GM19099 (cell line): ENCODE measurements around the gene PCID2.
A peak's percentile ranks its signal among the peaks of the same experiment; 100 is the strongest.

ENCODE experiments used
- POLR2A ChIP-seq: IDR thresholded peaks from 3 replicates; pipeline ENCODE4 v1.6.1; 2011; ENCODE audit warnings: low read depth; ENCODE audit not compliant: insufficient read length; ENCODE audit errors: extremely low read depth

The PCID2 gene

DNA sequence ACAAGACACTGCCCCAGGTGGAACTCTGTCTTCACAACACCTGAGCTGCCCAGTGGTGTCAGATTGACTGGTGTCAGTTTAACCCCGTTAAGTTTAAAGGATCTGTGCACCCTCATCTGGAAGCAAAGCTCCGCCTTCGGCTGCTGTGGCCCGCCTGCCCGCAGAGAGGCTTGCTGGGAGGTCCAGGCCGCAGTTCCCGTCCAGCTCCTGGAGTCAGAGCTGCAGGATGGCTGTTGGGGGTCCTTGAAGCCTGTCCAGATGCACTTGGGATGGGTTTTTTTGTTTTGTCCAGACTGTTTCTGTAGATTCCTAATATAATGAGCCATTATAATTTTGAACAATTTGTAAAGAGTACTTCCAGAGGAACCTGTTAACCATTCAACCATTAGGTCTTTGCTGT lies 17.0 kb upstream of the PCID2 start:
- no peak for TF ChIP-seq POLR2A

GRCh38 chr13:113224486-113224885 lies 16.0 kb upstream of the PCID2 start:
- TF ChIP-seq POLR2A: no peak

- TF ChIP-seq POLR2A: no peak
These were observed 14.6 kb upstream of the PCID2 start for GRCh38 chr13:113223070-113223469.

DNA sequence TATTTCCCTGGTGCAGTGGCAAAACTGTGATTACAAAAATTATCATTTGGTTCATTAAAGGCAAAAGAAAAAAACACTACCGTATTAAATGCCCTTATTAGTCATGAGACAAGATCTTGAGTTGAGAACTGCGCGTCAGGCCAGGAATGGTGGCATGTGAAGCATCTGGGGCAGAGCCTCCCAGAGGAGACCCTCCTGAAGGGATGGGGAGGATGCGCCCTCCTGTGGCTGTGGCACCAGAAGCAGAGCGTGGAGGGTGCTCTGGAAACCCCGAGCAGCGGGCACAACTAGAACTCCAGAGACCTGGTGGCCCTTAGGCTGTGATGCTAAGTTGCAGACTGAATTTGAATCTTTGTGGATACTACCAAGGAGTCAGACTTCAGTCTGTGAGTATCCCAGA lies 12.4 kb upstream of the PCID2 start:
- no peak for TF ChIP-seq POLR2A

GRCh38 chr13:113220141-113220598 lies 11.7 kb upstream of the PCID2 start:
- no peak for TF ChIP-seq POLR2A

DNA sequence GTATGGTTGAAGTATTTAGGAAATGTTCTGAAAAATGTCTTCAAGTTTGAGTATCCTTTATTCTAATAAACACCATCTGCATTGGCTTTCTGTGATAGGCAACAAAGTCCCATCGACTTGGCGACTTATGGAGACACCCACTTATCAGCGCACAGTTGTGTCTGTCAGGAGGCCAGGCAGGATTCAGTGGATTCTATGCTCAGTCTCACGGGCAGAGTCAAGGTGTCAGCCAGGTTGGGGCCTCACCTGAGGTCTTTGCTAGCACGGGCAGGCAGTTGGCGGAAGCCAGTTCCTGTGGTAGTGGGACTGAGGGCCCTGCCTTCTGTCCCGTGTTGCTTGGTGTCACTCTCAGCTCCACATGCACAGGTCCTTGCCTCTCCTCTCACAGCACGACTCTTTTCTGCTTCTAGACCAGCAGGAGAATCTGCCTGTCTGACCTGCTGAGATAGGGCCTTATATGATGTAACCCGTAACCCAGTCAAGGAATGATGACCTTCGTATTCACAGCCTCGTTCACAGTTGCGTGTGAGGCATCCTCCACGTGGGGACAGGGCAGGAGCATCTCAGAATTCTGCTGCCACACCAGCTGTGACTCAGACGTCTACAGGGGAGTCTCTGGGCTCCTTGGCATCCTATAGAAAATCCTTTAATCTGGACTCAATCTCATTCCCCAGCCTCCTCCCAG lies 10.9 kb upstream of the PCID2 start:
- TF ChIP-seq POLR2A: no peak

DNA sequence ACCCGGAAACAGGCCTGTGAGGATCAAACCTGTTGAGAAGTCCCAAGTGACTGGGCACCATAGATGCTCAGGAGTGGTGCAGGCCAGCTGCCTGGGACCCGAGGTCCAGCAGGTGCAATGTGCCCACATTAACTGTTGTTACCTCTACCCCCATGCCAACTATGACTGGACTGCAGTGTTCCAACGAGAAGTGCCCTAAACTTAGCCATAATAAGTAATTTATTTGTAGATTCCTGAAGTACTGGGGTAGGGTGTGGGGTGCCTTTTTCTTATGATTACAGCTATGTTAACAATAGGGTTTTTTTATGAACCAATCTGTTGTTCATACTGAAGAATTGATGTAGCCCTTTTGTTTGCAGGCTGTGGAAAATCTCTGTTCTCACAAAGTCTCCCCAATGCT lies 10.1 kb upstream of the PCID2 start:
- TF ChIP-seq POLR2A: no peak

GRCh38 chr13:113216254-113217048 lies 8.0 kb upstream of the PCID2 start:
- TF ChIP-seq POLR2A: no peak

- TF ChIP-seq POLR2A: no peak
These were observed 3.3 kb upstream of the PCID2 start for GRCh38 chr13:113211774-113212173.

DNA sequence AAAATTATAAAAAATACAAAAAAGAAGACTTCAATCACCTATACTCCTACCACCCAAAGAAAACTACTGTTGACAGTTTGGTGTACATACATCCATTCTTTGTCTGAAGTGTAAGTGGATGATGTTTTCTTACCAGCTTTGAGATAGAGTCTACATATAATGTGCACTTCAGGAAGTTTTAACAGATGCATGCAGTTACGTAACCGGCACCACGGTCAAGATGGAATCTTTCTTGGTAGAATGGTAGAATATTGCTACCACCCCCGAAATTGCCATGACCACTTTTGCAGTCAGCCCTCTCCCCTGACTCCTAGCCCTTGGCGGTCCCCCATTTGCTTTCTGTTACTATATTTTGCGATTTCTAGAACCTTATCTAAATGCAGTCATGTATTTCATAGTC lies 2.4 kb upstream of the PCID2 start:
- TF ChIP-seq POLR2A: no peak

GRCh38 chr13:113209759-113210421 lies 1.4 kb upstream of the PCID2 start:
- TF ChIP-seq POLR2A: no peak

DNA sequence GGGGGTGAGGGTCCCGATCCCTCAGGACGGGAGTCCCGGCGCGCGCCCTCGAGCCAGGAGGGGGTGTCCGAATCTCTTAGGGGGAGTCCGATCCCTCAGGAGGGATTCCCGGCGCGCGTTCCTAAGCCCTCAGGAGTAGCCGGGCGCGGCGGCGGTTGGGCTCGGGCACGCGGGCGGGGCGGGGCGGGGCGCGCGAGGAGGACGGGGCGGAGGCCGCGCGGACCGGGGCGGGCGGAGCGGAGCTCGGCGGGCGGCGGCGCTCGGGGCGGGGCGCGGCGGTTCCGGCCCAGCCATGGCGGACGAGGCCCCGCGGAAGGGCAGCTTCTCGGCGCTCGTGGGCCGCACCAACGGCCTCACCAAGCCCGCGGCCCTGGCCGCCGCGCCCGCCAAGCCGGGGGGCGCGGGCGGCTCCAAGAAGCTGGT lies 878 bp upstream of the PCID2 start, which contains the start of gene CUL4A:
CUL4A (plus strand) TSS at position 278 of the 423 bp plus-strand sequence; CDS start at position 293, 15 bp downstream.
- peak; percentile 59 for TF ChIP-seq POLR2A

- TF ChIP-seq POLR2A: no peak
These were observed 514 bp downstream of the PCID2 start for GRCh38 chr13:113207890-113208420.

- no peak for TF ChIP-seq POLR2A
These were observed 1.0 kb downstream of the PCID2 start for GRCh38 chr13:113207460-113207859.

GRCh38 chr13:113205428-113205931 lies 3.0 kb downstream of the PCID2 start:
- TF ChIP-seq POLR2A: no peak

GRCh38 chr13:113204378-113204734 lies 4.1 kb downstream of the PCID2 start:
- no peak for TF ChIP-seq POLR2A
